Mesothelial cell of epicardium (in vitro differentiated cells): Measurements from ENCODE around the gene TRIM37. TPM values are rescaled to one million over a fixed set of nuclear protein-coding genes. Genes with fewer than 3 reads are reported as not detected.

Experiments used
- DNase-seq, 2 experiments: peaks; one replicate each; pipeline ENCODE4 v3.0.0; 2021; ENCODE audit warnings: low spot score in 2 of 2; ENCODE audit not compliant: unreplicated experiment in 2 of 2
- H3K27ac Mint-ChIP-seq: 2 replicates; pipeline ENCODE4 v1.8.0; 2021; ENCODE audit warnings: mixed read lengths
- H3K27me3 Mint-ChIP-seq: 2 replicates; pipeline ENCODE4 v1.8.0; 2021; ENCODE audit warnings: low read depth, mixed read lengths
- H3K36me3 Mint-ChIP-seq: 2 replicates; pipeline ENCODE4 v1.8.0; 2021; ENCODE audit warnings: mixed read lengths
- H3K4me1 Mint-ChIP-seq: 2 replicates; pipeline ENCODE4 v1.8.0; 2021; ENCODE audit warnings: mixed read lengths
- H3K4me3 Mint-ChIP-seq: 2 replicates; pipeline ENCODE4 v1.8.0; 2021; ENCODE audit warnings: mild to moderate bottlenecking, moderate library complexity, mixed read lengths
- H3K9me3 Mint-ChIP-seq: 2 replicates; pipeline ENCODE4 v1.8.0; 2021; ENCODE audit warnings: mixed read lengths
- total RNA-seq: library from RNA; stranded (reverse); gene quantifications from 3 replicates; pipeline ENCODE4 v1.2.1, GENCODE V29; 2021
- TF ChIP-seq, protein P1 (sequence below): fragments of 200-600 bp; sonication (generic); IDR thresholded peaks from one replicate; pipeline ENCODE4 v1.5.0; 2021; ENCODE audit warnings: antibody characterized with exemption; ENCODE audit not compliant: unreplicated experiment

TRIM37 gene
- total RNA-seq, 1 donor from 2014 or later: 23.0 TPM

DNA sequence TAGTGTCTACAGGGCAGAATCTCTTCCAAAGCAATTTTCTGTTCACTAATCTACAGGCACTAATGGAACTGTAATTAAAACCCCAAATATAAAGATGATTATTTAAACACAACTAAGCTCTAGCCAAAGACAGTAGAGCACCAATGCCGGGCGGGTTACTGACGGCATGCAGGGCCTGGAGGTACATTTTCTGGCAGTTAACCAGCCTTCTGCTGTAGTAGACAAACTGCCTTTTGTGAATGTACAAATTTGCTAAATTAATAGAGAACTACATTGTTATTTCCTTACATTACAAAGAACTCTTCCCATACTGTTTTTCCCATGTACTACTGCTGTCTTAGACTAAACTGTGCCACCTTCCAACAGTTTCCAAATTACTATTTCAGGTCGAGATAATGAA is 107.8 kb downstream of the TRIM37 start:
- no peak for DNase-seq
- Mint-ChIP-seq H3K36me3 (peaks cover 16% of the 10 kb centered on the region), H3K27ac (no peak overlapping the region), H3K9me3 (no peaks in the 10 kb centered on the region), H3K4me3 (no peak overlapping the region), H3K4me1 (peaks cover 7% of the 10 kb centered on the region), H3K27me3 (no peaks in the 10 kb centered on the region)
- TF ChIP-seq, protein P1, sequence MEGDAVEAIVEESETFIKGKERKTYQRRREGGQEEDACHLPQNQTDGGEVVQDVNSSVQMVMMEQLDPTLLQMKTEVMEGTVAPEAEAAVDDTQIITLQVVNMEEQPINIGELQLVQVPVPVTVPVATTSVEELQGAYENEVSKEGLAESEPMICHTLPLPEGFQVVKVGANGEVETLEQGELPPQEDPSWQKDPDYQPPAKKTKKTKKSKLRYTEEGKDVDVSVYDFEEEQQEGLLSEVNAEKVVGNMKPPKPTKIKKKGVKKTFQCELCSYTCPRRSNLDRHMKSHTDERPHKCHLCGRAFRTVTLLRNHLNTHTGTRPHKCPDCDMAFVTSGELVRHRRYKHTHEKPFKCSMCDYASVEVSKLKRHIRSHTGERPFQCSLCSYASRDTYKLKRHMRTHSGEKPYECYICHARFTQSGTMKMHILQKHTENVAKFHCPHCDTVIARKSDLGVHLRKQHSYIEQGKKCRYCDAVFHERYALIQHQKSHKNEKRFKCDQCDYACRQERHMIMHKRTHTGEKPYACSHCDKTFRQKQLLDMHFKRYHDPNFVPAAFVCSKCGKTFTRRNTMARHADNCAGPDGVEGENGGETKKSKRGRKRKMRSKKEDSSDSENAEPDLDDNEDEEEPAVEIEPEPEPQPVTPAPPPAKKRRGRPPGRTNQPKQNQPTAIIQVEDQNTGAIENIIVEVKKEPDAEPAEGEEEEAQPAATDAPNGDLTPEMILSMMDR: no peak

DNA sequence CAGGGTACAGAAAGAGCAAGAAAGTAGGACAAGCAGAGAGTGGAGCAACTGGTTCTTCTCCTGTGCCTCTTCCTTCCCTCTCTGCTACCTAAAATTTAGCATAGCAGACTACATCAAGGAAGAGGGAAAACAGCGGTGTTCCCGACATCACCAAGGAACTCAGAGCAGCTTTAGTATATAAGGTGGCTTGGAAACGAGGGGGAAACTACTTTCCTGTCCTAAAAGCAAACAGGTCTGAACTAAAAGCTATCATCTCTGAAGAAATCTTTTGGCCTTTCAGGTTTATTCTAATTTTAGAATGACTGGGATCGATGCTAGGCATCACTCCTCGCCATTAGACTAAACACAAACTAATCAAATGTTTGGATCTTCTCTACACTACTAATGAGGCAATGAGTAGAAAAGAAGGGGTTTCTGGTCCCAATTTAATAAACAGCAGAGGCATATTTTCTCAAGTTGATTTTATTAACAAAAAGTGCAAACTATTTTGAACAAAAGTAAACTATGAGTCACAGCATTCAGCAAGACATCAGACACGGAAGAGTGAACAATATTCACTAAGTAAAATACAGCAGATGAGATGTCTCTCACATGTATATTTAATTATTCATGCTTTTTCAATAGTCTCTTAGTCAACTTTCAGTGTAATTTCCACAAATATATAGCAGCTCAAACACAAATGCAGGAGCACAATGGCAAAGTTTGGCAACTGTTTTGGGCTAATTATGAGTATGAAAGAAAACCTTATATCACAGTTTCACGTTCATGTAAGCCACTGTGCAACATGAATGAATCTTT is 108.7 kb downstream of the TRIM37 start:
- peaks cover 20% of the 10 kb centered on the region for H3K36me3 Mint-ChIP-seq

DNA sequence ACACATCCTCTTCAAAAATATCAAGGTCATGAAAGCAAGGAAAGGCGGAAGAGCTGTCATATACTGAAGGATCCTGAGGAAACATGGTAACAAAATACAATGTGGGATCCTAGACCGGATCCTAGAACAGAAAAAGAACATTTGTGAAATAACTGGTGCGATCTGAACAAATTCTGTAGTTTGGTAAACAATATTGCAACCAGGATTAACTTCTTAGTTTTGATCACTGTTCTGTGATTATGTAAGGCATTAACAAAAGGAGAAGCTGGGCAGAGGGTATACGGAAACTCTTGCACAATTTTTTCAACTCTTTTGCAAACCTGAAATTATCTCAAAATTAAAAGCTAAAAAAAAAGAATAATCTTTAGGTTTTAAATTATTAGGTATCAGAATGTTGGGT is 109.7 kb downstream of the TRIM37 start:
- Mint-ChIP-seq H3K4me3 (no peak overlapping the region), H3K9me3 (no peaks in the 10 kb centered on the region), H3K27me3 (no peaks in the 10 kb centered on the region), H3K4me1 (peaks cover 10% of the 10 kb centered on the region), H3K27ac (no peak overlapping the region), H3K36me3 (peaks cover 23% of the 10 kb centered on the region)
- TF ChIP-seq, protein P1: no peak
- DNase-seq: no peak

More for the DNA sequence above, 108.7 kb downstream of the TRIM37 start:
- Mint-ChIP-seq H3K9me3 (no peaks in the 10 kb centered on the region), H3K4me3 (no peak overlapping the region), H3K27me3 (no peaks in the 10 kb centered on the region), H3K4me1 (peaks cover 7% of the 10 kb centered on the region), H3K27ac (no peak overlapping the region)
- no peak for DNase-seq
- TF ChIP-seq, protein P1: no peak

DNA sequence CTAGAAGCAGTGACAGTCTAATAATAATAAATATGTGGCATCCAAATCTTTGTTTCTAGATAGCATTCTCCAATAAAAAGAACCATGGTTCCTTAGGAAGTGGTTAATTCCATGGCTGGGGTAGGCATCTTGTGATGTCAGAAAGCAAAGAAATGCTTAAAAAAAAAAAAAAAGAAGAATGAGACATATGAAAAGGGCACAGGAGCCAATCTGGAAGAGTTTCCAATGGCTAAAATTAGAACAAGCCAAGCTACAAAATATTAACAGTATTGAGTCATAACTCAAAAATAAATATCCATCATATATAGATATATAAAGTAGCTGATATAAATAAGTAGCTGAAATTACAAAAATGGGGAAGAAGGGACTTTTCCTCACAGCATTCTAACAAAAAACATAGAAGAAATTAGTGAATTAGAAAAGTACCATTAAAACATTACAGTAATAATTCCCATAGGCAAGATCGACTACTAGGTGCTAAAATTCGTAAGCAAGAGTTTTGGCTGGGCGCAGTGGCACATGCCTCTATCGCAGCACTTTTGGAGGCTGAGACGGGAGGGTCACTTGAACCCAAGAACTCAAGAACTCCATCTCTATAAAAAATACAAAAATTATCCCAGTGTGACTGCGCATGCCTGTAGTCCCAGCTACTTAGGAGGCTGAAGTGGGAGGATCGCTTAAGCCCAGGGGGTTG is 111.3 kb downstream of the TRIM37 start:
- Mint-ChIP-seq H3K9me3 (no peaks in the 10 kb centered on the region), H3K27ac (no peak overlapping the region), H3K4me3 (no peak overlapping the region), H3K4me1 (peaks cover 3% of the 10 kb centered on the region), H3K36me3 (peaks cover 16% of the 10 kb centered on the region), H3K27me3 (no peaks in the 10 kb centered on the region)
- TF ChIP-seq, protein P1: no peak
- no peak for DNase-seq

DNA sequence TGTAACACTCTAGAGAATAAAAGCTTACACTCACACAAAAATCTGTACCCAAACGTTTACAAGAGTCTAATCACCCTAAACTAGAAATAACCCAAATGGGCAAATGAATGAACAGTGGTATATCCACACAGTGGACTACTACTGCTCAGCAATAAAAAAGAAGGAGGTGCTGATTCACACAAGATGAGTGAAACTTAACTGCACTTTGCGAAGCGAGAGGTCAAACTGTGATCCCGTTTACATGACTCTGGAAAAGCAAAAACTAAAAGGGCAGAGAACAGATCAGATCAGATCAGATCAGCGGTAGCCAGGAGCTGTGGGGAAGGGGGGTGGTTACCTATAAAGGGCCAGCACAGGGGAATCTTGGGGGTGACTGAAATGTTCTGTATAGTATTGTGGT is 113.4 kb downstream of the TRIM37 start:
- Mint-ChIP-seq H3K36me3 (peaks cover 13% of the 10 kb centered on the region), H3K27ac (peak overlapping the region; percentile 57), H3K9me3 (peaks cover 4% of the 10 kb centered on the region), H3K27me3 (no peaks in the 10 kb centered on the region), H3K4me3 (no peak overlapping the region), H3K4me1 (peaks cover 3% of the 10 kb centered on the region)
- DNase-seq: no peak
- TF ChIP-seq, protein P1: no peak
